ENCODE data around the gene LUZP2.

The LUZP2 gene

GRCh38 chr11:24731554-24731953 is 234.7 kb downstream of the LUZP2 start:
- DNase-seq = no peak

- no peak for DNase-seq
Measured at GRCh38 chr11:24734742-24735237, 237.9 kb downstream of the LUZP2 start.

- no peak for DNase-seq
Measured at GRCh38 chr11:24738972-24739371, 242.1 kb downstream of the LUZP2 start.

GRCh38 chr11:24739637-24740036 is 242.8 kb downstream of the LUZP2 start:
- no peak for DNase-seq

GRCh38 chr11:24747275-24748251 is 250.7 kb downstream of the LUZP2 start:
- no peak for DNase-seq

- no peak for DNase-seq
Measured at GRCh38 chr11:24748261-24748660, 251.4 kb downstream of the LUZP2 start.

- DNase-seq = no peak
Measured at GRCh38 chr11:24754406-24754805, 257.6 kb downstream of the LUZP2 start.

- no peak for DNase-seq
Measured at GRCh38 chr11:24755260-24755839, 258.5 kb downstream of the LUZP2 start.

GRCh38 chr11:24759742-24760141 is 262.9 kb downstream of the LUZP2 start:
- DNase-seq = no peak

GRCh38 chr11:24760681-24761080 is 263.8 kb downstream of the LUZP2 start:
- DNase-seq = no peak

- DNase-seq = no peak
Measured at GRCh38 chr11:24762076-24762475, 265.2 kb downstream of the LUZP2 start.

- no peak for DNase-seq
Measured at GRCh38 chr11:24767411-24767810, 270.6 kb downstream of the LUZP2 start.

GRCh38 chr11:24773322-24773721 is 276.5 kb downstream of the LUZP2 start:
- no peak for DNase-seq

- DNase-seq = no peak
Measured at GRCh38 chr11:24779791-24780190, 282.9 kb downstream of the LUZP2 start.

GRCh38 chr11:24781288-24781687 is 284.4 kb downstream of the LUZP2 start:
- DNase-seq = no peak

- no peak for DNase-seq
Measured at GRCh38 chr11:24793479-24793878, 296.6 kb downstream of the LUZP2 start.

- DNase-seq = no peak
Measured at GRCh38 chr11:24794064-24794463, 297.2 kb downstream of the LUZP2 start.

GRCh38 chr11:24805671-24806070 is 308.8 kb downstream of the LUZP2 start:
- no peak for DNase-seq

GRCh38 chr11:24808173-24808572 is 311.3 kb downstream of the LUZP2 start:
- no peak for DNase-seq

- no peak for DNase-seq
Measured at GRCh38 chr11:24819006-24819405, 322.2 kb downstream of the LUZP2 start.

- no peak for DNase-seq
Measured at GRCh38 chr11:24819863-24820434, 323.1 kb downstream of the LUZP2 start.

GRCh38 chr11:24820541-24820940 is 323.7 kb downstream of the LUZP2 start:
- no peak for DNase-seq

GRCh38 chr11:24828938-24829605 is 332.2 kb downstream of the LUZP2 start:
- no peak for DNase-seq
